ENCODE measurements around the gene COX7A1. TPM values are rescaled to one million over a fixed set of nuclear protein-coding genes. Genes with fewer than 3 reads are reported as not detected.
"Not testable (repeated sequence)": the region's sequence is repeated elsewhere in the genome, so short reads cannot be mapped to it uniquely, and the experiment has no call there.

The COX7A1 gene
- total RNA-seq, 1 experiment from 2014 or later, result not detected

- H3K9me3 ChIP-seq (ENCODE audit: control insufficient read depth, low read depth, low read length); H4K5ac ChIP-seq (ENCODE audit: insufficient read length, low read depth, low read length); H2BK12ac ChIP-seq (ENCODE audit: insufficient read length, low read depth, low read length); H2BK5ac ChIP-seq (ENCODE audit: insufficient read length, low read length); H3K4ac ChIP-seq (ENCODE audit: low read depth, low read length); H3K4me2 ChIP-seq (ENCODE audit: insufficient read depth, insufficient read length, low read length); H3K4me3 Mint-ChIP-seq; H2BK20ac ChIP-seq (ENCODE audit: low read depth, low read length, poor library complexity, severe bottlenecking); H3K27me3 Mint-ChIP-seq (ENCODE audit: low read depth); H3K27ac ChIP-seq (ENCODE audit: insufficient read length, low read depth, low read length); H4K8ac ChIP-seq (replicated peaks; ENCODE audit: insufficient read length, low read depth, low read length); H2BK15ac ChIP-seq (ENCODE audit: low read depth, low read length); H3K9ac ChIP-seq (ENCODE audit: extremely low read depth, insufficient read length, low read length); H3K79me2 ChIP-seq (ENCODE audit: insufficient read depth, low read length); H3K56ac ChIP-seq (ENCODE audit: insufficient read length, low read depth, low read length); H4K91ac ChIP-seq (ENCODE audit: insufficient read length, low read depth, low read length); H3K23me2 ChIP-seq (ENCODE audit: insufficient read length, low read depth, low read length, poor library complexity, severe bottlenecking); H3K79me1 ChIP-seq (ENCODE audit: insufficient read depth, low read depth, low read length, poor library complexity, severe bottlenecking); H3K4me1 ChIP-seq (ENCODE audit: insufficient read depth, low read length); H3K14ac ChIP-seq (ENCODE audit: insufficient read depth, low read length); H2AK5ac ChIP-seq (ENCODE audit: insufficient read length, low read length); H3K18ac ChIP-seq (ENCODE audit: insufficient read length, low read depth, low read length); H2BK120ac ChIP-seq (ENCODE audit: low read depth, low read length, poor library complexity, severe bottlenecking); H4K20me1 ChIP-seq (ENCODE audit: control insufficient read depth, insufficient read depth, insufficient read length); H3K27ac Mint-ChIP-seq; H3T11ph ChIP-seq (ENCODE audit: low read length); H3K23ac ChIP-seq (ENCODE audit: insufficient read length, low read depth, low read length); H2AFZ ChIP-seq (ENCODE audit: low read length); DNase-seq; H3K9me3 Mint-ChIP-seq; H3K36me3 Mint-ChIP-seq (ENCODE audit: insufficient read depth in 1 of 3, low read depth in 3 of 3); H3K27me3 ChIP-seq (ENCODE audit: insufficient read depth, low read length): not testable (repeated sequence)
- no CpG with 5 or more reads among the region's 8 CpGs for WGBS (ENCODE audit: extremely low coverage, insufficient read length, low lambda C conversion rate)
- peaks cover 10 to 11% of the 10 kb centered on the region in 2 experiments; a peak in 2 of 4 replicates for H3K4me1 Mint-ChIP-seq
These were observed 21.6 kb upstream of the COX7A1 start for GRCh38 chr19:36173846-36174245.
